HEK293 (cell line): ENCODE data around the gene METTL25.
A peak's percentile ranks its signal among the peaks of the same experiment; 100 is the strongest.

Source experiments
- CTCF ChIA-PET: fragments of 350-600 bp; formaldehyde crosslinking; extraction: SDS; loops from one replicate; lab custom pipeline; 2021; ENCODE audit warnings: antibody characterized with exemption; lab: Yijun Ruan, JAX
- POLR2A ChIA-PET: fragments of 300-600 bp; formaldehyde crosslinking; extraction: SDS; loops from one replicate; lab custom pipeline; 2020; ENCODE audit warnings: antibody characterized with exemption, inconsistent platforms; lab: Yijun Ruan, JAX
- H3K27ac ChIP-seq: fragments of 200-500 bp; sonication (Bioruptor generic); 2 replicates; pipeline ENCODE4 v1.5.1; 2014; ENCODE audit warnings: low read depth, low read length, control low read depth, inconsistent platforms; ENCODE audit errors: extremely low read depth
- H3K36me3 ChIP-seq, 2 experiments: fragments of 200-500 bp in 1 of 2; sonication (Bioruptor generic) in 1 of 2; 1 replicate in 1 of 2; 2 replicates in 1 of 2; pipeline ENCODE4 v1.5.1; 2014 to 2017; ENCODE audit warnings: inconsistent platforms in 2 of 2, low read length in 2 of 2; ENCODE audit not compliant: control insufficient read depth in 2 of 2, insufficient read depth in 1 of 2
- H3K4me1 ChIP-seq: fragments of 200-500 bp; sonication (Bioruptor generic); 2 replicates; pipeline ENCODE4 v1.5.1; 2014; ENCODE audit warnings: mild to moderate bottlenecking, low read length, inconsistent platforms; ENCODE audit not compliant: control insufficient read depth, insufficient read depth
- H3K4me3 ChIP-seq: 2 replicates; pipeline ENCODE4 v1.5.1; 2011; ENCODE audit warnings: low read depth, mild to moderate bottlenecking, control low read depth, low read length, moderate library complexity
- H3K9me3 ChIP-seq: fragments of 200-500 bp; sonication (Bioruptor generic); 2 replicates; pipeline ENCODE4 v1.5.1; 2014; ENCODE audit warnings: low read depth, low read length, inconsistent platforms; ENCODE audit not compliant: control insufficient read depth, insufficient read depth
- BCL6B ChIP-seq: fragments of 450-650 bp; formaldehyde crosslinking; IDR thresholded peaks from 2 replicates; pipeline ENCODE4 v1.5.1; 2017; ENCODE audit warnings: missing biosample characterization, missing genetic modification characterization
- HOXD13 ChIP-seq: sonication (generic); formaldehyde crosslinking; IDR thresholded peaks from 2 replicates; pipeline ENCODE4 v1.8.0; 2022; ENCODE audit warnings: missing genetic modification reagents, borderline replicate concordance
- REST ChIP-seq: fragments of 450-650 bp; formaldehyde crosslinking; IDR thresholded peaks from 2 replicates; pipeline ENCODE4 v1.5.1; 2016; ENCODE audit warnings: missing biosample characterization, missing genetic modification characterization
- SP2 ChIP-seq: fragments of 450-650 bp; formaldehyde crosslinking; IDR thresholded peaks from 2 replicates; pipeline ENCODE4 v1.5.1; 2016; ENCODE audit warnings: missing biosample characterization, missing genetic modification characterization
- TSHZ1 ChIP-seq: fragments of 450-650 bp; formaldehyde crosslinking; IDR thresholded peaks from 2 replicates; pipeline ENCODE4 v1.5.1; 2016; ENCODE audit warnings: missing biosample characterization, missing genetic modification characterization, borderline replicate concordance
- ZFP37 ChIP-seq: fragments of 450-650 bp; formaldehyde crosslinking; IDR thresholded peaks from 2 replicates; pipeline ENCODE4 v1.5.1; 2016; ENCODE audit warnings: missing biosample characterization, missing genetic modification characterization
- ZNF16 ChIP-seq: fragments of 450-650 bp; formaldehyde crosslinking; IDR thresholded peaks from 2 replicates; pipeline ENCODE4 v1.5.1; 2016; ENCODE audit warnings: low read depth, missing biosample characterization, missing genetic modification characterization
- ZNF175 ChIP-seq: fragments of 450-650 bp; formaldehyde crosslinking; IDR thresholded peaks from 2 replicates; pipeline ENCODE4 v1.5.1; 2016; ENCODE audit warnings: missing biosample characterization, missing genetic modification characterization
- ZNF184 ChIP-seq: fragments of 450-650 bp; IDR thresholded peaks from 2 replicates; pipeline ENCODE4 v1.5.1; 2018; ENCODE audit warnings: missing biosample characterization, mild to moderate bottlenecking, missing genetic modification characterization
- ZNF324 ChIP-seq: fragments of 450-650 bp; formaldehyde crosslinking; IDR thresholded peaks from 2 replicates; pipeline ENCODE4 v1.5.1; 2016; ENCODE audit warnings: missing biosample characterization, missing genetic modification characterization
- ZNF341 ChIP-seq: fragments of 450-650 bp; formaldehyde crosslinking; IDR thresholded peaks from 2 replicates; pipeline ENCODE4; 2016; ENCODE audit warnings: low read depth, missing biosample characterization, missing genetic modification characterization
- ZNF362 ChIP-seq: fragments of 450-650 bp; formaldehyde crosslinking; IDR thresholded peaks from 2 replicates; pipeline ENCODE4 v1.5.1; 2016; ENCODE audit warnings: missing biosample characterization, missing genetic modification characterization
- ZNF433 ChIP-seq: fragments of 450-650 bp; formaldehyde crosslinking; IDR thresholded peaks from 2 replicates; pipeline ENCODE4 v1.5.1; 2016; ENCODE audit warnings: missing biosample characterization, missing genetic modification characterization, low read depth
- ZNF530 ChIP-seq: fragments of 450-650 bp; formaldehyde crosslinking; IDR thresholded peaks from 2 replicates; pipeline ENCODE4 v1.5.1; 2016; ENCODE audit warnings: low read depth, missing biosample characterization, missing genetic modification characterization
- ZNF561 ChIP-seq: fragments of 450-650 bp; IDR thresholded peaks from 2 replicates; pipeline ENCODE4 v1.5.1; 2018; ENCODE audit warnings: missing biosample characterization, missing genetic modification characterization, borderline replicate concordance
- ZNF596 ChIP-seq: fragments of 450-650 bp; IDR thresholded peaks from 2 replicates; pipeline ENCODE4 v1.5.0; 2018; ENCODE audit warnings: missing biosample characterization, mild to moderate bottlenecking, missing genetic modification characterization, moderate library complexity
- ZNF623 ChIP-seq: fragments of 450-650 bp; formaldehyde crosslinking; IDR thresholded peaks from 2 replicates; pipeline ENCODE4 v1.5.1; 2016; ENCODE audit warnings: missing biosample characterization, missing genetic modification characterization
- ZNF654 ChIP-seq: fragments of 450-650 bp; formaldehyde crosslinking; IDR thresholded peaks from 2 replicates; pipeline ENCODE4 v1.5.1; 2016; ENCODE audit warnings: low read depth, missing biosample characterization, missing genetic modification characterization
- ZNF791 ChIP-seq: fragments of 450-650 bp; formaldehyde crosslinking; IDR thresholded peaks from 2 replicates; pipeline ENCODE4 v1.5.1; 2016; ENCODE audit warnings: missing biosample characterization, missing genetic modification characterization
- ZNF837 ChIP-seq: fragments of 450-650 bp; formaldehyde crosslinking; IDR thresholded peaks from 2 replicates; pipeline ENCODE4 v1.5.1; 2016; ENCODE audit warnings: missing biosample characterization, missing genetic modification characterization
- ZSCAN18 ChIP-seq: fragments of 450-650 bp; formaldehyde crosslinking; IDR thresholded peaks from 2 replicates; pipeline ENCODE4 v1.5.1; 2016; ENCODE audit warnings: missing biosample characterization, missing genetic modification characterization

METTL25 gene

GRCh38 chr12:82515652-82516051, 157.3 kb downstream of the METTL25 start (continued):
- TF ChIP-seq ZSCAN18 (tag by site-specific recombination): no peak
- no peak for TF ChIP-seq HOXD13 (CRISPR knock-in tag)
- TF ChIP-seq ZNF837 (tag by site-specific recombination): no peak
- no peak for TF ChIP-seq ZNF16 (tag by site-specific recombination)
- TF ChIP-seq REST (tag by site-specific recombination): no peak

GRCh38 chr12:82517027-82517426, 158.7 kb downstream of the METTL25 start:
- Histone ChIP-seq H3K27ac (no peak overlapping the region), H3K9me3 (no peaks in the 10 kb centered on the region), H3K36me3 (no peaks in the 10 kb centered on the region), H3K4me3 (no peak overlapping the region), H3K4me1 (no peaks in the 10 kb centered on the region)
- ChIA-PET POLR2A (no interaction called here), CTCF (interaction anchor here (0.5 to 2.1 kb wide), 7 partner anchors 9 to 1306 kb away, joined by 3 to 9 read pairs (median 4); no protein-coding TSS in a partner anchor)
- TF ChIP-seq ZNF654 (tag by site-specific recombination) (peak; percentile 19; the same call in 1 of the 2 replicates), ZNF324 (tag by site-specific recombination) (no peak)

- POLR2A ChIA-PET: no interaction called here
- TF ChIP-seq ZNF184 (tag by site-specific recombination): no peak
- no peak for TF ChIP-seq ZNF596 (tag by site-specific recombination)
- TF ChIP-seq TSHZ1: no peak
- TF ChIP-seq SP2 (tag by site-specific recombination): no peak
- TF ChIP-seq ZFP37: no peak
- no peak for TF ChIP-seq ZNF341
- no peak for TF ChIP-seq ZNF654 (tag by site-specific recombination)
- TF ChIP-seq BCL6B (tag by site-specific recombination): no peak
- TF ChIP-seq ZNF362 (tag by site-specific recombination): no peak
- TF ChIP-seq ZNF530 (tag by site-specific recombination): no peak
- TF ChIP-seq ZNF623 (tag by site-specific recombination): no peak
- no peak for TF ChIP-seq ZNF175 (tag by site-specific recombination)
- no peak for TF ChIP-seq ZNF561 (tag by site-specific recombination)
- TF ChIP-seq ZNF433 (tag by site-specific recombination): no peak
- no peak for TF ChIP-seq ZNF791 (tag by site-specific recombination)
These were observed 159.5 kb downstream of the METTL25 start for GRCh38 chr12:82517808-82518207.

More at GRCh38 chr12:82517808-82518207, 159.5 kb downstream of the METTL25 start:
- H3K4me1 ChIP-seq: no peaks in the 10 kb centered on the region
- CTCF ChIA-PET: interaction anchor here (0.6 to 0.7 kb wide), 2 partner anchors 297 to 944 kb away, joined by 3 read pairs; no protein-coding TSS in a partner anchor
- no peak overlapping the region for H3K4me3 ChIP-seq
- H3K9me3 ChIP-seq: no peaks in the 10 kb centered on the region
- H3K27ac ChIP-seq: no peak overlapping the region
- H3K36me3 ChIP-seq: no peaks in the 10 kb centered on the region
